M059J (cell line): ENCODE data around the gene AP2A2. TPM values are rescaled to one million over a fixed set of nuclear protein-coding genes. Genes with fewer than 3 reads are reported as not detected.
A peak's percentile ranks its signal among the peaks of the same experiment; 100 is the strongest.
"Not testable (repeated sequence)": the region's sequence is repeated elsewhere in the genome, so short reads cannot be mapped to it uniquely, and the experiment has no call there.

Experiments
- DNase-seq: peaks from one replicate; pipeline ENCODE4 v3.0.0-alpha.2; 2012; ENCODE audit warnings: low read depth
- total RNA-seq: library from RNA; depleted of rRNA; stranded (reverse); fragments of >200 nt; shearing (Covaris generic); gene quantifications from 2 replicates; pipeline ENCODE4 v1.2.3, GENCODE V29; 2014

AP2A2 gene
- total RNA-seq, 1 experiment from 2014 or later: 49.3 TPM

- DNase-seq: not testable (repeated sequence)
These were observed 49.7 kb downstream of the AP2A2 start for GRCh38 chr11:975376-975775.

GRCh38 chr11:975827-976226, 50.2 kb downstream of the AP2A2 start:
- DNase-seq: no peak

- peak; percentile 21 for DNase-seq
These were observed 50.9 kb downstream of the AP2A2 start for GRCh38 chr11:976431-977160.

- no peak for DNase-seq
These were observed 52.4 kb downstream of the AP2A2 start for GRCh38 chr11:977830-978720.

GRCh38 chr11:978781-979180, 53.1 kb downstream of the AP2A2 start:
- DNase-seq: no peak

- DNase-seq: no peak
These were observed 55.0 kb downstream of the AP2A2 start for GRCh38 chr11:980438-981357.

- DNase-seq: no peak
These were observed 56.1 kb downstream of the AP2A2 start for GRCh38 chr11:981764-982163.

- DNase-seq: no peak
These were observed 58.9 kb downstream of the AP2A2 start for GRCh38 chr11:984546-984945.

GRCh38 chr11:985406-985805, 59.7 kb downstream of the AP2A2 start:
- no peak for DNase-seq

- no peak for DNase-seq
These were observed 60.2 kb downstream of the AP2A2 start for GRCh38 chr11:985848-986247.

- no peak for DNase-seq
These were observed 60.7 kb downstream of the AP2A2 start for GRCh38 chr11:986270-986951.

GRCh38 chr11:986952-987305, 61.3 kb downstream of the AP2A2 start:
- DNase-seq: no peak

GRCh38 chr11:987671-988070, 62.0 kb downstream of the AP2A2 start:
- no peak for DNase-seq

- no peak for DNase-seq
These were observed 64.4 kb downstream of the AP2A2 start for GRCh38 chr11:990101-990500.

- DNase-seq: no peak
These were observed 65.4 kb downstream of the AP2A2 start for GRCh38 chr11:991034-991433.

GRCh38 chr11:991711-992307, 66.1 kb downstream of the AP2A2 start:
- no peak for DNase-seq

- no peak for DNase-seq
These were observed 66.9 kb downstream of the AP2A2 start for GRCh38 chr11:992577-992976.

GRCh38 chr11:993632-994167, 68.0 kb downstream of the AP2A2 start:
- DNase-seq: no peak

GRCh38 chr11:995044-995751, 69.5 kb downstream of the AP2A2 start:
- peak; percentile 19 for DNase-seq
